Astrocyte (in vitro differentiated cells and primary cell): Measurements from ENCODE around the gene MRFAP1. TPM values are rescaled to one million over a fixed set of nuclear protein-coding genes. Genes with fewer than 3 reads are reported as not detected.

Source experiments
- DNase-seq: peaks from one replicate; pipeline ENCODE4 v3.0.0-alpha.2; 2010; ENCODE audit warnings: low read depth
- FAIRE-seq: peaks from 2 replicates; lab custom pipeline; 2011; peaks lifted over from hg19 to GRCh38; lab: Jason Lieb, UNC
- H2AFZ ChIP-seq: 2 replicates; pipeline ENCODE4 v1.6.0; 2012; ENCODE audit warnings: low read depth, low read length, inconsistent platforms
- H3K27ac ChIP-seq: 2 replicates; pipeline ENCODE4 v1.5.1; 2011; ENCODE audit warnings: low read depth, low read length, inconsistent platforms
- H3K27me3 ChIP-seq: 2 replicates; pipeline ENCODE4 v1.6.0; 2011; ENCODE audit warnings: low read length, inconsistent platforms; ENCODE audit not compliant: insufficient read depth
- H3K36me3 ChIP-seq: 2 replicates; pipeline ENCODE4 v1.5.1; 2011; ENCODE audit warnings: low read length, inconsistent platforms; ENCODE audit not compliant: insufficient read depth
- H3K4me1 ChIP-seq: 2 replicates; pipeline ENCODE4 v1.5.1; 2011; ENCODE audit warnings: low read length, inconsistent platforms; ENCODE audit not compliant: insufficient read depth
- H3K4me2 ChIP-seq: 2 replicates; pipeline ENCODE4 v1.6.0; 2012; ENCODE audit warnings: low read length, inconsistent platforms
- H3K4me3 ChIP-seq: 2 replicates; pipeline ENCODE4 v1.5.1; 2011; ENCODE audit warnings: low read depth, mild to moderate bottlenecking, low read length, inconsistent platforms; ENCODE audit not compliant: insufficient read depth
- H3K79me2 ChIP-seq: 2 replicates; pipeline ENCODE4 v1.6.0; 2012; ENCODE audit warnings: mild to moderate bottlenecking, low read length, inconsistent platforms; ENCODE audit not compliant: insufficient read depth
- H3K9ac ChIP-seq: 2 replicates; pipeline ENCODE4 v1.6.0; 2012; ENCODE audit warnings: mild to moderate bottlenecking, low read length, inconsistent platforms
- H3K9me3 ChIP-seq: 2 replicates; pipeline ENCODE4 v1.5.1; 2012; ENCODE audit warnings: low read depth, mild to moderate bottlenecking, low read length, inconsistent platforms; ENCODE audit not compliant: insufficient read depth
- H4K20me1 ChIP-seq: 2 replicates; pipeline ENCODE4 v1.6.0; 2012; ENCODE audit warnings: low read length, inconsistent platforms; ENCODE audit not compliant: insufficient read depth
- H3K27ac Mint-ChIP-seq: one replicate; pipeline ENCODE4 v1.8.0; 2021; ENCODE audit warnings: mild to moderate bottlenecking, mixed read lengths; ENCODE audit not compliant: unreplicated experiment
- H3K27me3 Mint-ChIP-seq: one replicate; pipeline ENCODE4 v1.8.0; 2021; ENCODE audit warnings: low read depth, mixed read lengths; ENCODE audit not compliant: unreplicated experiment
- H3K36me3 Mint-ChIP-seq: one replicate; pipeline ENCODE4 v1.8.0; 2021; ENCODE audit warnings: low read depth, mixed read lengths; ENCODE audit not compliant: unreplicated experiment
- H3K4me1 Mint-ChIP-seq: one replicate; pipeline ENCODE4 v1.8.0; 2021; ENCODE audit warnings: low read depth, mixed read lengths; ENCODE audit not compliant: unreplicated experiment
- H3K4me3 Mint-ChIP-seq: one replicate; pipeline ENCODE4 v1.8.0; 2021; ENCODE audit warnings: mild to moderate bottlenecking, moderate library complexity, mixed read lengths; ENCODE audit not compliant: unreplicated experiment
- H3K9me3 Mint-ChIP-seq: one replicate; pipeline ENCODE4 v1.8.0; 2021; ENCODE audit warnings: mild to moderate bottlenecking, mixed read lengths; ENCODE audit not compliant: unreplicated experiment
- EZH2 ChIP-seq: IDR thresholded peaks from 2 replicates; pipeline ENCODE4 v1.6.1; 2012; ENCODE audit warnings: mild to moderate bottlenecking, low read length, inconsistent platforms; ENCODE audit not compliant: insufficient read depth
- total RNA-seq: library from RNA; stranded (reverse); gene quantifications from 2 replicates; pipeline ENCODE4 v1.2.1, GENCODE V29; 2021
- TF ChIP-seq, protein P1 (sequence below): IDR thresholded peaks from 2 replicates; pipeline ENCODE4 v1.5.1; 2011; ENCODE audit warnings: low read depth, mild to moderate bottlenecking, inconsistent platforms, low read length, moderate library complexity; ENCODE audit not compliant: insufficient read depth

The MRFAP1 gene
- total RNA-seq, 1 donor from 2014 or later = 278 TPM

DNA sequence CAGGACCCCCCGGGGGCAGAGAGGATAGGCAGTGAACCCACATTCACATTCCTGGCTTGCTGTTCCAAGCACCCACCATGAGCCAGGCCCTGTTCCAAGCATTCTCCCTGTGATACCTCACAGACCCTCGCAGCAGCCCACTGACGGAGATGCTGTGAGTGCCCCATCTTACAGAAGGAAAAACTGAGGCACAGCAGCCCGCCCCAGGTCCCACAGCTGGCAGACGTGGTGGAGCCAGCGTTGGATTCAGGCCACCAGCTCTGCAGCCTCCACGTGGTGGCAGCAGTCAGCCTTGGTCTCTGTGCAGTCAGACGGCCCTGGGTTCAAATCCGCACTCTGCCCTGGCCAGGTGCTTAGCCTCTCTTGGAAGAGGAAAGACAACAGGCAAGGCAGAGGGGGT lies 48.7 kb upstream of the MRFAP1 start:
- no peaks in the 10 kb centered on the region for H3K27me3 ChIP-seq
- no peak overlapping the region for H3K4me2 ChIP-seq
- DNase-seq = no peak
- Mint-ChIP-seq H3K9me3 (no peaks in the 10 kb centered on the region), H3K27me3 (no peaks in the 10 kb centered on the region), H3K27ac (no peak overlapping the region), H3K4me3 (no peak overlapping the region), H3K4me1 (no peaks in the 10 kb centered on the region), H3K36me3 (peaks cover 25% of the 10 kb centered on the region)
- H3K36me3 ChIP-seq = no peaks in the 10 kb centered on the region
- no peak overlapping the region for H3K4me3 ChIP-seq
- H3K79me2 ChIP-seq = no peaks in the 10 kb centered on the region
- TF ChIP-seq, protein P1, sequence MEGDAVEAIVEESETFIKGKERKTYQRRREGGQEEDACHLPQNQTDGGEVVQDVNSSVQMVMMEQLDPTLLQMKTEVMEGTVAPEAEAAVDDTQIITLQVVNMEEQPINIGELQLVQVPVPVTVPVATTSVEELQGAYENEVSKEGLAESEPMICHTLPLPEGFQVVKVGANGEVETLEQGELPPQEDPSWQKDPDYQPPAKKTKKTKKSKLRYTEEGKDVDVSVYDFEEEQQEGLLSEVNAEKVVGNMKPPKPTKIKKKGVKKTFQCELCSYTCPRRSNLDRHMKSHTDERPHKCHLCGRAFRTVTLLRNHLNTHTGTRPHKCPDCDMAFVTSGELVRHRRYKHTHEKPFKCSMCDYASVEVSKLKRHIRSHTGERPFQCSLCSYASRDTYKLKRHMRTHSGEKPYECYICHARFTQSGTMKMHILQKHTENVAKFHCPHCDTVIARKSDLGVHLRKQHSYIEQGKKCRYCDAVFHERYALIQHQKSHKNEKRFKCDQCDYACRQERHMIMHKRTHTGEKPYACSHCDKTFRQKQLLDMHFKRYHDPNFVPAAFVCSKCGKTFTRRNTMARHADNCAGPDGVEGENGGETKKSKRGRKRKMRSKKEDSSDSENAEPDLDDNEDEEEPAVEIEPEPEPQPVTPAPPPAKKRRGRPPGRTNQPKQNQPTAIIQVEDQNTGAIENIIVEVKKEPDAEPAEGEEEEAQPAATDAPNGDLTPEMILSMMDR = no peak
- no peak overlapping the region for H3K9ac ChIP-seq
- no peaks in the 10 kb centered on the region for H3K4me1 ChIP-seq
- no peaks in the 10 kb centered on the region for H4K20me1 ChIP-seq
- H3K9me3 ChIP-seq = no peaks in the 10 kb centered on the region
- no peak overlapping the region for H2AFZ ChIP-seq
- FAIRE-seq = no peak
- H3K27ac ChIP-seq = no peak overlapping the region

- Mint-ChIP-seq H3K4me1 (no peaks in the 10 kb centered on the region), H3K4me3 (no peak overlapping the region), H3K9me3 (no peaks in the 10 kb centered on the region), H3K27me3 (no peaks in the 10 kb centered on the region), H3K27ac (no peak overlapping the region), H3K36me3 (peaks cover 27% of the 10 kb centered on the region)
- Histone ChIP-seq H3K4me1 (no peaks in the 10 kb centered on the region), H3K27ac (no peak overlapping the region), H3K27me3 (no peaks in the 10 kb centered on the region), H3K9ac (no peak overlapping the region), H4K20me1 (no peaks in the 10 kb centered on the region), H3K4me3 (no peak overlapping the region), H3K9me3 (no peaks in the 10 kb centered on the region), H3K79me2 (no peaks in the 10 kb centered on the region), H2AFZ (no peak overlapping the region), H3K36me3 (no peaks in the 10 kb centered on the region), H3K4me2 (no peak overlapping the region)
- FAIRE-seq = no peak
- DNase-seq = no peak
- TF ChIP-seq, protein P1 = no peak
- TF ChIP-seq EZH2 = no peak
Observed at GRCh38 chr4:6592804-6593563, 47.5 kb upstream of the MRFAP1 start.

- FAIRE-seq = no peak
- TF ChIP-seq EZH2 = no peak
- TF ChIP-seq, protein P1 = no peak
- Histone ChIP-seq H3K4me3 (no peak overlapping the region), H3K79me2 (no peaks in the 10 kb centered on the region), H3K27ac (no peak overlapping the region), H3K9me3 (no peaks in the 10 kb centered on the region), H3K4me1 (no peaks in the 10 kb centered on the region), H3K9ac (no peak overlapping the region), H3K27me3 (no peaks in the 10 kb centered on the region), H4K20me1 (no peaks in the 10 kb centered on the region), H3K36me3 (no peaks in the 10 kb centered on the region), H3K4me2 (no peak overlapping the region), H2AFZ (no peak overlapping the region)
- no peaks in the 10 kb centered on the region for H3K4me1 Mint-ChIP-seq
- H3K36me3 Mint-ChIP-seq = peaks cover 26% of the 10 kb centered on the region
- no peaks in the 10 kb centered on the region for H3K27me3 Mint-ChIP-seq
- DNase-seq = no peak
- no peak overlapping the region for H3K27ac Mint-ChIP-seq
- no peaks in the 10 kb centered on the region for H3K9me3 Mint-ChIP-seq
- H3K4me3 Mint-ChIP-seq = no peak overlapping the region
Observed at GRCh38 chr4:6594341-6594740, 46.1 kb upstream of the MRFAP1 start.
